Tibial nerve (tissue), 3 donors: Measurements from ENCODE around the gene VOPP1.

Experiments used
- POLR2A ChIP-seq, 2 donors: fragments of 450-650 bp; IDR thresholded peaks; one replicate each; pipeline ENCODE4 v1.6.1; 2017; ENCODE audit warnings: antibody characterized with exemption in 2 of 2, mild to moderate bottlenecking in 2 of 2, moderate library complexity in 2 of 2
- TF ChIP-seq, protein P1 (sequence below), 5 experiments: fragments of 200-600 bp in 3 of 5; fragments of 450-650 bp in 2 of 5; sonication (generic) in 3 of 5; IDR thresholded peaks; one replicate each; pipeline ENCODE4 v1.5.1; 2016 to 2019; ENCODE audit warnings: antibody characterized with exemption in 5 of 5, mild to moderate bottlenecking in 3 of 5, moderate library complexity in 2 of 5

DNA sequence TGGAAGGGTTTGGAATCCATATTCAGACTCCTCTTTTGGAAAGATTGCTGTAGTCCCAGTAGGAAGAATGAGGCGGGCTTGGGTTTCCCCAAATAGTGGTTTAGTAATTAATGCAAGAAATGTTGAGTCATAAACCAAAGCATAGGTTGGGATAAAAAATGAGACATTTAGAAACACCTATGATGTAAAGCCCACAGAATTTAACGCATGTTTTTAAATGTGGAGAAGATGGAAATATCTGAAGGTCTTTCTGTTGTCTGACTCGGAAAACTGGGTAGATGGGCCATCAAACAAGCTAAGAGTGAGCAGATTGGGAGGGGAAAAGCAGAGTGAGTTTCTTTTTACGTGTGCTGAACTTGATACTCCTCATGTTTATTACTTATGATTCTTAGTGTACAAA is 145.0 kb downstream of the VOPP1 start:
- TF ChIP-seq, protein P1, sequence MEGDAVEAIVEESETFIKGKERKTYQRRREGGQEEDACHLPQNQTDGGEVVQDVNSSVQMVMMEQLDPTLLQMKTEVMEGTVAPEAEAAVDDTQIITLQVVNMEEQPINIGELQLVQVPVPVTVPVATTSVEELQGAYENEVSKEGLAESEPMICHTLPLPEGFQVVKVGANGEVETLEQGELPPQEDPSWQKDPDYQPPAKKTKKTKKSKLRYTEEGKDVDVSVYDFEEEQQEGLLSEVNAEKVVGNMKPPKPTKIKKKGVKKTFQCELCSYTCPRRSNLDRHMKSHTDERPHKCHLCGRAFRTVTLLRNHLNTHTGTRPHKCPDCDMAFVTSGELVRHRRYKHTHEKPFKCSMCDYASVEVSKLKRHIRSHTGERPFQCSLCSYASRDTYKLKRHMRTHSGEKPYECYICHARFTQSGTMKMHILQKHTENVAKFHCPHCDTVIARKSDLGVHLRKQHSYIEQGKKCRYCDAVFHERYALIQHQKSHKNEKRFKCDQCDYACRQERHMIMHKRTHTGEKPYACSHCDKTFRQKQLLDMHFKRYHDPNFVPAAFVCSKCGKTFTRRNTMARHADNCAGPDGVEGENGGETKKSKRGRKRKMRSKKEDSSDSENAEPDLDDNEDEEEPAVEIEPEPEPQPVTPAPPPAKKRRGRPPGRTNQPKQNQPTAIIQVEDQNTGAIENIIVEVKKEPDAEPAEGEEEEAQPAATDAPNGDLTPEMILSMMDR (IDR thresholded peaks at IDR 0.05), result no peak
- TF ChIP-seq POLR2A (IDR thresholded peaks at IDR 0.05), result no peak
